Astrocyte (in vitro differentiated cells and primary cell): ENCODE measurements around the gene FOSL2.

Source experiments
- CTCF ChIP-seq: IDR thresholded peaks from 2 replicates; pipeline ENCODE4 v1.5.1; 2011; ENCODE audit warnings: low read depth, mild to moderate bottlenecking, inconsistent platforms, low read length, moderate library complexity; ENCODE audit not compliant: insufficient read depth
- EZH2 ChIP-seq: IDR thresholded peaks from 2 replicates; pipeline ENCODE4 v1.6.1; 2012; ENCODE audit warnings: mild to moderate bottlenecking, low read length, inconsistent platforms; ENCODE audit not compliant: insufficient read depth

- TF ChIP-seq CTCF (no peak), EZH2 (no peak)
Observed at GRCh38 chr2:28394331-28394877, 1.7 kb downstream of the FOSL2 start.
